K562 (cell line): ENCODE data around the gene CKAP2. TPM values are rescaled to one million over a fixed set of nuclear protein-coding genes. Genes with fewer than 3 reads are reported as not detected.
A peak's percentile ranks its signal among the peaks of the same experiment; 100 is the strongest.
"Not testable (repeated sequence)": the region's sequence is repeated elsewhere in the genome, so short reads cannot be mapped to it uniquely, and the experiment has no call there.

Experiments used
- ATAC-seq: fragments of 200-7000 bp; cut with Tn5 transposase; 3 replicates; pipeline ENCODE4 v1.9.1; 2020; ENCODE audit warnings: moderate library complexity
- BruUV-seq: library from RNA; stranded (reverse); fragments of 400-500 nt; replicated peaks from 2 replicates; lab custom pipeline; 2021; lab: Mats Ljungman, UMichigan
- CTCF ChIA-PET: fragments of 300-600 bp; formaldehyde crosslinking; extraction: SDS; loops from one replicate; lab custom pipeline; 2021; ENCODE audit warnings: low intra/inter-chr PET ratio; lab: Yijun Ruan, JAX
- POLR2A ChIA-PET: fragments of 300-600, 350-650 bp; sonication (Branson Sonifier 250); formaldehyde crosslinking; extraction: SDS; loops from one replicate; lab custom pipeline; 2021; ENCODE audit warnings: antibody characterized with exemption, inconsistent platforms; lab: Yijun Ruan, JAX
- DNase-seq, 4 experiments: peaks; one replicate each; pipeline versions ENCODE4 v3.0.0 to v3.0.0-alpha.2; 2011 to 2018; ENCODE audit warnings: low spot score in 3 of 4, mixed read lengths in 3 of 4; ENCODE audit errors: extremely low read depth in 1 of 4
- FAIRE-seq: peaks from 2 replicates; lab custom pipeline; 2011; peaks lifted over from hg19 to GRCh38; lab: Jason Lieb, UNC
- H2AFZ ChIP-seq: 2 replicates; pipeline ENCODE4 v1.6.0; 2011; ENCODE audit warnings: low read depth, low read length, control low read depth, inconsistent platforms
- H3K27ac ChIP-seq: fragments of 200-600 bp; 3 replicates; pipeline ENCODE4 v1.8.0; 2011; ENCODE audit warnings: low read depth, mild to moderate bottlenecking, control low read depth, inconsistent platforms, low read length, moderate library complexity, mixed read lengths; ENCODE audit errors: extremely low read depth
- H3K27me3 ChIP-seq, 2 experiments: fragments of 300-600 bp in 1 of 2; 2 replicates in 1 of 2; 3 replicates in 1 of 2; pipeline versions ENCODE4 v1.6.0 to v1.8.0; 2011; ENCODE audit warnings: inconsistent platforms in 2 of 2, low read length in 2 of 2, mild to moderate bottlenecking in 1 of 2, mixed read lengths in 1 of 2, moderate library complexity in 1 of 2; ENCODE audit not compliant: control insufficient read depth in 2 of 2, insufficient read depth in 2 of 2
- H3K36me3 ChIP-seq: fragments of 300-600 bp; 3 replicates; pipeline ENCODE4 v1.8.0; 2011; ENCODE audit warnings: mild to moderate bottlenecking, low read length, inconsistent platforms; ENCODE audit not compliant: control insufficient read depth, insufficient read depth
- H3K4me1 ChIP-seq, 2 experiments: fragments of 200-600 bp in 1 of 2; replicated peaks in 1 of 2; 2 replicates in 1 of 2; 3 replicates in 1 of 2; pipeline versions ENCODE4 v1.5.1 to v1.8.0; 2011; ENCODE audit warnings: inconsistent platforms in 2 of 2, low read length in 2 of 2, mild to moderate bottlenecking in 1 of 2, mixed read lengths in 1 of 2, moderate library complexity in 1 of 2; ENCODE audit not compliant: control insufficient read depth in 2 of 2, insufficient read depth in 2 of 2
- H3K4me2 ChIP-seq: 2 replicates; pipeline ENCODE4 v1.6.1; 2011; ENCODE audit warnings: low read length, control low read depth, inconsistent platforms, mixed read lengths; ENCODE audit not compliant: insufficient read depth
- H3K4me3 ChIP-seq: fragments of 200-600 bp; sonication (generic), shearing (Covaris generic); 2 replicates; pipeline ENCODE4 v1.5.1; 2016; ENCODE audit warnings: control low read depth, inconsistent platforms
- H3K79me2 ChIP-seq: fragments of 200-600 bp; 3 replicates; pipeline ENCODE4 v1.8.0; 2011; ENCODE audit warnings: low read length, inconsistent platforms; ENCODE audit not compliant: control insufficient read depth, insufficient read depth
- H3K9ac ChIP-seq, 2 experiments: 2 replicates each; pipeline versions ENCODE4 v1.6.0 to v1.6.1; 2011; ENCODE audit warnings: low read depth in 2 of 2, low read length in 2 of 2, control low read depth in 1 of 2, inconsistent platforms in 1 of 2, mild to moderate bottlenecking in 1 of 2, mixed read lengths in 1 of 2; ENCODE audit not compliant: insufficient read depth in 1 of 2
- H3K9me1 ChIP-seq: one replicate; pipeline ENCODE4 v1.6.0; 2011; ENCODE audit warnings: inconsistent platforms, mild to moderate bottlenecking, low read length, moderate library complexity; ENCODE audit not compliant: control insufficient read depth, insufficient read depth
- H3K9me3 ChIP-seq: replicated peaks from 2 replicates; pipeline ENCODE4 v1.5.1; 2011; ENCODE audit warnings: low read depth, low read length, inconsistent platforms; ENCODE audit not compliant: control insufficient read depth, insufficient read depth
- H4K20me1 ChIP-seq: replicated peaks from 2 replicates; pipeline ENCODE4 v1.6.1; 2011; ENCODE audit warnings: low read length, inconsistent platforms, mixed read lengths; ENCODE audit not compliant: control insufficient read depth, insufficient read depth
- WGBS: fragments of 100-300 bp; shearing (Covaris generic); methylation state at CpG from one replicate; pipeline ENCODE4 v1.1.6; 2016; ENCODE audit warnings: low coverage, mixed read lengths; ENCODE audit not compliant: insufficient coverage; ENCODE audit errors: missing lambda C conversion rate; 5-methylcytosine and 5-hydroxymethylcytosine counted together
- in situ Hi-C: fragments of 300-500 bp; cut with MboI; formaldehyde crosslinking; loops from 4 replicates; pipeline ENCODE4 v1.15.0; 2018; ENCODE audit warnings: inconsistent platforms, mixed read lengths
- intact Hi-C: fragments of 100-400 bp; cut with micrococcal nuclease; formaldehyde crosslinking; loops from 2 replicates; pipeline ENCODE4 v1.14.2; 2022
- polyA plus RNA-seq, 8 experiments: library from polyadenylated mRNA; depleted of rRNA in 4 of 8; stranded (reverse) in 5 of 8; unstranded in 3 of 8; fragments of >200 nt; fragmentation: Nextera tagmentation in 2 of 8; fragmentation: Illumina TruSeq in 1 of 8; extraction: Ambion mirVana in 2 of 8; extraction: Trizol in 1 of 8; gene quantifications; 2 replicates each; pipeline versions ENCODE4 v1.2.1 to v1.2.3, GENCODE V29; 2011 to 2014; ENCODE audit warnings: inconsistent platforms in 1 of 8, missing spikeins in 1 of 8
- total RNA-seq, 7 experiments: library from RNA; depleted of rRNA in 6 of 7; stranded (reverse); fragments of >200 nt in 6 of 7; fragmentation: Illumina TruSeq in 2 of 7; extraction: Trizol in 2 of 7; gene quantifications; 2 replicates each; pipeline versions ENCODE4 v1.2.1 to v1.2.3, GENCODE V29; 2011 to 2021; ENCODE audit warnings: low replicate concordance in 1 of 7

CKAP2 gene
- total and polyA plus RNA-seq, 9 of the 15 experiments (the other 6 are each of a cell fraction or from before 2014, with no cell fraction given): 21.9 to 63.5 (median 34.8) TPM

GRCh38 chr13:52488763-52489162 is 33.5 kb downstream of the CKAP2 start:
- H3K79me2 ChIP-seq, H3K4me2 ChIP-seq, POLR2A ChIA-PET, in situ Hi-C loops, intact Hi-C loops, H3K9ac ChIP-seq, H3K9me3 ChIP-seq, H4K20me1 ChIP-seq, BruUV-seq, FAIRE-seq, DNase-seq, H2AFZ ChIP-seq, H3K27ac ChIP-seq, H3K36me3 ChIP-seq, H3K4me3 ChIP-seq, CTCF ChIA-PET, H3K9me1 ChIP-seq, H3K27me3 ChIP-seq, H3K4me1 ChIP-seq: not testable (repeated sequence)
- peak; percentile 88 for ATAC-seq
- WGBS: no CpG with 5 or more reads among the region's 22 CpGs

GRCh38 chr13:52491015-52491414 is 35.7 kb downstream of the CKAP2 start:
- POLR2A ChIA-PET, H3K4me2 ChIP-seq, BruUV-seq, ATAC-seq, H3K36me3 ChIP-seq, DNase-seq, H2AFZ ChIP-seq, intact Hi-C loops, H3K27me3 ChIP-seq, H4K20me1 ChIP-seq, H3K9me1 ChIP-seq, H3K4me3 ChIP-seq, in situ Hi-C loops, H3K79me2 ChIP-seq, H3K27ac ChIP-seq, FAIRE-seq, CTCF ChIA-PET, H3K4me1 ChIP-seq, H3K9ac ChIP-seq, H3K9me3 ChIP-seq: not testable (repeated sequence)
- WGBS: no CpG with 5 or more reads among the region's 5 CpGs
